Measurements from ENCODE around the gene XRCC3. TPM values are rescaled to one million over a fixed set of nuclear protein-coding genes. Genes with fewer than 3 reads are reported as not detected.

The XRCC3 gene
- total and polyA plus RNA-seq, 2 of the 8 experiments (the other 6 are each of a cell fraction or from before 2014, with no cell fraction given) = 36.9 to 41.8 TPM

DNA sequence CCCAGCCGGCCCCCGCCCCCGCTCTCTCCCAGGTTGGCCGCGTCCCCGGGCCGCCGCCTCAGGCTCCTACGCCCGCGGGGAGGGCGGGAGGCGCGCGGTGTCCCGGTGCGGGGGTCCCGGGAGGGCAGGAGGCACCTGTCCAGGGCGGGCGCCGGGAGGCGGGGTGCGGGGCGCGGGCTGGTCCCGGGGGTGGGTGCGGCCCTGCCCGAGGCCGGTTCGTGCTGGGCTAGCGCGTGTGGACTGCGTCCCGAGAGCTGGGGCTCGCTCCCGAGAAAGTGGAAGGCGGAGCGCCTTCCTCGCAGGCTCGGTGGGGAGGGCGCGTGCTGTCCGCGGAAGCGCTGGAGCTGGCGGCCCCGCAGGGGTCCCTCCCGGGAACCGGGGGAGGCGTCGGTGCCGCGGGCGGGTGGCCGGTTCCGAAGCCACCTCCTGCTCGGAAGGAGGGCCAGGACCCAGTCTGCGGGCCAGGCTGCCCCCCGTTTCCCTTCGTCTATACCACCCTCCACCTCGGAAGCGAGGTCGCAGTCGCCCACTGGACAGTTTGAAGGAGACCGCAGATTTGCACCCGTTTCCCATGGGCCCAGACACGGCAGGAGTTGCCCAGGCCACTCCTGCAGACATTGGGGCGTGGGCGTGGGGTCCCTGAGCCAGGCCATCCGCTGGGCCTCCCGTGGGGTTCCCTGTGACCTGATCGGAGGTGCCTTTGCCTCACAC lies 995 bp upstream of the XRCC3 start:
- Histone ChIP-seq H2BK15ac (ENCODE audit: low read length) (no peak overlapping the region), H2BK5ac (ENCODE audit: low read depth, low read length) (no peak overlapping the region), H3K4me3 (ENCODE audit: extremely low read depth in 1 of 4, insufficient read depth in 2 of 4, low read depth in 3 of 4, low read length in 4 of 4) (peak overlapping the region; percentile 60 to 84 (median 66)), H2BK12ac (ENCODE audit: low read depth, low read length) (no peak overlapping the region), H4K20me1 (replicated peaks in 1 of 2; ENCODE audit: control insufficient read depth in 1 of 2, insufficient read depth in 2 of 2, low read length in 2 of 2) (peaks cover 17 to 39% of the 10 kb centered on the region in 2 experiments), H2BK120ac (replicated peaks; ENCODE audit: low read depth, low read length) (no peak overlapping the region), H3K27ac (ENCODE audit: low read depth, low read length) (no peak overlapping the region), H3K79me1 (ENCODE audit: low read depth, low read length) (peaks cover 25% of the 10 kb centered on the region), H3K9me3 (ENCODE audit: insufficient read depth in 2 of 2, low read depth in 1 of 2, low read length in 1 of 2) (no peaks in the 10 kb centered on the region), H3K36me3 (ENCODE audit: control insufficient read depth in 2 of 4, insufficient read depth in 4 of 4, low read length in 3 of 4) (peaks cover 0 to 4% (median 0%) of the 10 kb centered on the region in 4 experiments; a peak in 3 of 8 replicates), H3K79me2 (ENCODE audit: control insufficient read depth in 1 of 2, insufficient read depth in 2 of 2, low read length in 2 of 2) (peaks cover 0 to 62% of the 10 kb centered on the region in 2 experiments; a peak in 3 of 4 replicates), H4K8ac (ENCODE audit: extremely low read depth, insufficient read depth, low read length) (no peak overlapping the region), H3K27me3 (replicated peaks in 1 of 4; ENCODE audit: control insufficient read depth in 3 of 4, extremely low read depth in 1 of 4, insufficient read depth in 3 of 4, low read length in 3 of 4) (no peaks in the 10 kb centered on the region), H3K23me2 (ENCODE audit: low read depth, low read length) (peaks cover 4% of the 10 kb centered on the region; the same call in 1 of the 2 replicates), H3K4ac (replicated peaks; ENCODE audit: insufficient read length, low read depth, low read length) (no peak overlapping the region), H2AFZ (ENCODE audit: low read length) (no peak overlapping the region), H2AK5ac (ENCODE audit: low read depth, low read length) (no peak overlapping the region), H3K18ac (ENCODE audit: extremely low read depth, low read length) (no peak overlapping the region; the same call in 1 of the 2 replicates), H3K9ac (replicated peaks in 1 of 4; ENCODE audit: extremely low read depth in 1 of 4, low read depth in 3 of 4, low read length in 3 of 4) (peak overlapping the region; percentile 29 to 82 (median 46); a peak in 6 of 7 replicates), H3K23ac (ENCODE audit: insufficient read length) (no peak overlapping the region), H4K91ac (replicated peaks; ENCODE audit: insufficient read length, low read length) (no peak overlapping the region), H2BK20ac (ENCODE audit: low read length) (no peak overlapping the region), H4K5ac (ENCODE audit: insufficient read length, low read depth, low read length) (no peak overlapping the region), H3K4me2 (ENCODE audit: insufficient read depth in 1 of 2, low read depth in 2 of 2, low read length in 2 of 2) (peak overlapping the region; percentile 66 to 72), H3K4me1 (replicated peaks in 1 of 4; ENCODE audit: control insufficient read depth in 3 of 4, insufficient read depth in 4 of 4, low read length in 3 of 4) (peaks cover 0 to 17% (median 8%) of the 10 kb centered on the region in 4 experiments; a peak in 6 of 7 replicates), H3K14ac (ENCODE audit: insufficient read length) (no peak overlapping the region), H3K56ac (replicated peaks; ENCODE audit: insufficient read length, low read depth, low read length) (peak overlapping the region; percentile 89)
- ChIA-PET POLR2A (ENCODE audit: partially characterized antibody) (interaction anchor here (0.8 to 2.0 kb wide), 13 partner anchors 9 to 284 kb away, joined by 3 to 11 read pairs (median 3); partner anchors contain the start of gene BAG5), CTCF (ENCODE audit: partially characterized antibody) (interaction anchor here (0.6 kb wide), 1 partner anchor 798 kb away, joined by 3 read pairs; no protein-coding TSS in a partner anchor)
- 14% methylated on average over 23 of the region's 72 CpGs; no CpG with 5 or more reads in 1 of the 2 experiments for WGBS, 2 experiments (ENCODE audit: extremely low coverage in 1 of 2, insufficient coverage in 1 of 2, insufficient read length in 1 of 2, insufficient replicate concordance in 2 of 2, low coverage in 1 of 2, low lambda C conversion rate in 2 of 2, missing lambda C conversion rate in 1 of 2)
- DNase-seq (ENCODE audit: low read depth in 1 of 2, low spot score in 2 of 2) = no peak
- no peak for FAIRE-seq
- TF ChIP-seq KDM4A (IDR thresholded peaks at IDR 0.05; ENCODE audit: low read depth, low read length, severe bottlenecking) (peak; percentile 45), GABPA (IDR thresholded peaks at IDR 0.05; ENCODE audit: borderline replicate concordance, insufficient read depth, low read length) (0 out of 2 replicates have a peak, but pooled peaks have one; percentile 6), TEAD4 (IDR thresholded peaks at IDR 0.05; ENCODE audit: low read depth, low read length) (no peak)

Measured in H1 (cell line).